NCI-H1436 treated with DMSO at 0.1 percent for 48 hours (cell line): ENCODE results near the gene CARMIL1.
"Not testable (repeated sequence)": the region's sequence is repeated elsewhere in the genome, so short reads cannot be mapped to it uniquely, and the experiment has no call there.

Experiments used
- DNase-seq: peaks from one replicate; lab custom pipeline; 2025; lab: John Stamatoyannopoulos, UW

CARMIL1 gene

DNA sequence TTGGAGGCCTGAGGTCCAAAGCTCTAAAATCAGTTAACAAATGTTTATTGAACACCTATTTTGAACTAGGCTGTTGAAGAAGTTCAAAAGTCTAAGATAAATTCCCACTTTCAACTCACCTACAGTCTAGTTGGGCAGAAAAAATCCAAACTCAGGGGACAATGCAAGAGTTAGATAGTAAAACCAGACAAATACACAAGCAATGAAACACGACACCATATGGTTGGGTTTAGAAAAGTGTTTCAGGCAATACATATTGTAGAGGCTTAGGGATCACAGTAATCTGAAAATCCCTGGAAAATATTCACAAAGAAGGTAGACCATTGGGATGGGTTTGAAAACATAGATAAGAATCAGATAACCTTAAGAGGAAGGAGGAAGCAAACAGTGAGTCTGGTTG, 1.3 kb upstream of the CARMIL1 start:
- DNase-seq: no peak

DNA sequence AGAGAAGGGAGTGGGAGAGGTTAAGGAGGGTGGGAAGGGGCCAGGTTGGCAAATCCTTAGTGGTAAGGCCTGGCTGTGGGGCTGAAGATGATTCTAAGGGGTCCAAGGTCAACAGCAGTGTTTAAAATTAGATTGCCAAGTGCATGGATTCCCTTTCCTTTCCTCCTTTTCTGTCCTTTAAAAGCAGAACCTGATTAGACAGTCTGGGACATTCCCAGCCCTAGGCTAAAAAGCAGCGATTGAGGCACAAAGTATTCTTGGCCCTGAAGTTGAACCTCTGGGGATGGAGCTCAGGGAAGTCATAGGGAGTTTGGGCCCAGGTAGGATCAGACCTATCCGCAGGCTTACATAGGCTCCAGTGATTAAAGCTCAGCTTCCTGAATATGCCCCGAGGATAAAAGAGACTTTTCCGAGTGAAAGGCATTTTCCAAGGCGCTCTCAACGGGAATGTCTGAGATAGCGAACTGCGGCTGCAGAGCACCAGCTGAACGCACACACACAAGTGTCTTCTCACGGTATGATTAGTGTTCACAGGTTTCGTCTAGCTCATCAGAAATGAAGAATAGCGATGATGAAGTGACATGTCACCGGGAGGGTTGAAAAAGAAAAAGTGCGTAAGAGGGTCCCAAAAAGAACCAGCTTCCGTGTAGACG, 787 bp upstream of the CARMIL1 start:
- DNase-seq: no peak

DNA sequence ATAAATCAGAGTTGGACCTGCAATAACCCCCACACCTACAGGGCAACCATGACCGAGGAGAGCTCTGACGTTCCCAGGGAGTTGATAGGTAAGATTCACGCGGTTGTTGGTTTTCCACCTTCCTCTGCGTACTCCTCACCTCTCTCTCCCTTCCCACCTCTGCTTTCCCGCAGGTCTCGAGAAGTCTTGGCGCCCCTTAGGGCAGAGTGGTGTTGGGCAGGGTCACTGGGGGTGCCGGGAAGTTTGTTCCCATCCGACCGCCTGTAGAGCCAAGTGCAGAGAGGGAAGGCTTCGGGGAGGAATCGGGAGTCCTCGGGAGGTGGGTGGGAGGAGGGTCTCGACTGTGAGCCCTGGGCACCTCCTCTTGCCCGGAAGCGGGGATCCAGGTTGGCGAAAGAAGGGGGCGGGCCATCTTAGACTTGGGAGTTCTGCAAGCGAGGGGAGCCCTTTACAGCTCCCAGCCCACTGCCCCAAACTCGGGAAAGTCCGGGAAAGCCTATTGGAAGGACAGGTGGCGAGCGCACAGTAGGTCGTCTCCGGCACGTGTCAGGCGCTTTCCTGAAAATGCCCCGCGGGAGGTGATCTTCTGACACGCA, 672 bp downstream of the CARMIL1 start:
- DNase-seq: no peak

DNA sequence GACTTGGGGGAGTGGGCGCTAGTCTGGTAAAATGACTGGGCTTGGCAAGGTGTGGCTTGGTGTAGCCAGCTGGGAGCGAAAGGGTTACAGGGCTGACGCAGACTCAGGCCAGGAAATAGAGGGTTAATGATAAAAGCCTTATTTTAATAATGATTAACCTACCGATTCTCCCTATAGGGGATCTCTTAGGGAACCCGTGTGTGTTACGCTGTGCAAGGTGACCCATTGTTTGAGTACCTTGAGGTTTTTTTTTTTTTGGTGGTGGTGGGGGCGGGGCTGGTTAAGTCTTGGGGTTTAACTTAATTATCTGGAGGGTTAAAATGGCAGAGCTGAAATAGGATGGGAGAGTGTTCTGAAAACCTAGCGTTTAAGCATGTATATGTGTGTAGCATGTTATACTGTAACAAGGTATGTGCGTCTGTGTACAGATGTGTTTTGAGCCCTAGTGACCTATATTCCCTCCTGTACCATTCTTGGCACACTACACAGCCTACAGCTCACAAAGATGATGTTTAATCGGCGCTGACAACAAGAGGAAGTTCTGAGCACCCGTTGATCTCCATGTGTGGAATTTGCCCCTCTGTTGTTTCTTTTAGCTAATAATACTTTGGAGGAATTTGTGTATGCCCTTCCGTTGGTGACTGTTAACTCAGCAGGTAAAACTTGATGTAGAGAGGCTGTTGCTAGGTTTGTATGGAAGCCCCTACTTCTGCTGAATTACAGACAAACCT, 1.3 kb downstream of the CARMIL1 start:
- DNase-seq: no peak

DNA sequence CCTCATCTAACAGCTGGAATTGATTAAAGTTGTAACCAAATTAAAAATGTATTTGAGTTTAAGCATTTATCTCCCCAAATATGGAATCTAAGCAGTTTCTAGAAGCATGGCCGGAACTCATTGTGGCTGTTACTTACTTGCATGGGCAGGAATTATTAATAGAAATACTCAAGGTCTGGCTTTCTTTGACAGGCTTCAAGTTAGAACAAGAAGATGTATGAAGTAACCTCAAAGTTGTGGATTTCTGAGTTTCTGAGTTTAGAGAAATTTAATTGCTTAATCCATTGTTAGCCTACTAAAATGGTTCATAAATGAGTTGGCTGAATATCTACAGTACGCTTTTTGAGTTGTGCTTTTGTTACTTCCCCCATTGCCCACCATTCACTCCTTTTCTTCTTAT, 7.7 kb downstream of the CARMIL1 start:
- DNase-seq: no peak

DNA sequence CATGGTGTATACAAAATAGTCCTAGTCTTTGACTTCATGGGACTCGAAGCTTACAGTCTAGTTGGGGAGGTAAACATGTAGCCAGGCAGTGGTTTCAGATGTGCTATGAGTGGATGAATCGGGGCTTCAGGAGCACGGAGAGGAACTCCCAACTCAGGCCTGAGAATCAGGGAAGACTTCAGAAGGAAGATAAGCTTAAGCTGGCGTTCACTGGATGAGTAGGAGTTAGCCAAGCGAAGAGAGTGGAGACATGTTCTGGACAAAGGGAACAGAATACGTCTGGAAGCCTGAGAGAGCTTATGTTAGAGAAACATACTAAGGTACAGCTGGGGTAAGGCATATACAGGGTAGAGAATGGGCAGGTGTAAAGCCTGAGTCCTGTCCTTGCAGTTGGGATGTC, 8.8 kb downstream of the CARMIL1 start:
- no peak for DNase-seq

DNA sequence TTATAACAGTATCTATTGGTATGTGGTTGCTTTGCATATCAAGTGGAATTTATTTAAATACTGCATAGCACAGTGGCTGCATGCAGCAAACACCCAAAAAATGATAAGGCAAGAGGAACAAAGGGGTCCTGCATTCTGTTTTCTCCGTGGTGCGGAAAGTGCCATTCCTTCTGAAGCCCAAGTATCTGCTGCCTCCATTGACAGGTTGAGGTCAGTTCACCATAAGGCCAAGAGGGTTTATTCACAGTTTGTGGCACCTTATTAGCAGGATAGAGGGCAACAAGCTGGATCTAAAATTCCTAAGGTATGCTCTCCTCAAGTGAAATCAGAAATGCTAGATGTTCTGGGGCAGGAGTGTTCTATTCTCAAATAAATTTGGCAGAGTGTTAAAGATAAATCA, 9.3 kb downstream of the CARMIL1 start:
- no peak for DNase-seq

DNA sequence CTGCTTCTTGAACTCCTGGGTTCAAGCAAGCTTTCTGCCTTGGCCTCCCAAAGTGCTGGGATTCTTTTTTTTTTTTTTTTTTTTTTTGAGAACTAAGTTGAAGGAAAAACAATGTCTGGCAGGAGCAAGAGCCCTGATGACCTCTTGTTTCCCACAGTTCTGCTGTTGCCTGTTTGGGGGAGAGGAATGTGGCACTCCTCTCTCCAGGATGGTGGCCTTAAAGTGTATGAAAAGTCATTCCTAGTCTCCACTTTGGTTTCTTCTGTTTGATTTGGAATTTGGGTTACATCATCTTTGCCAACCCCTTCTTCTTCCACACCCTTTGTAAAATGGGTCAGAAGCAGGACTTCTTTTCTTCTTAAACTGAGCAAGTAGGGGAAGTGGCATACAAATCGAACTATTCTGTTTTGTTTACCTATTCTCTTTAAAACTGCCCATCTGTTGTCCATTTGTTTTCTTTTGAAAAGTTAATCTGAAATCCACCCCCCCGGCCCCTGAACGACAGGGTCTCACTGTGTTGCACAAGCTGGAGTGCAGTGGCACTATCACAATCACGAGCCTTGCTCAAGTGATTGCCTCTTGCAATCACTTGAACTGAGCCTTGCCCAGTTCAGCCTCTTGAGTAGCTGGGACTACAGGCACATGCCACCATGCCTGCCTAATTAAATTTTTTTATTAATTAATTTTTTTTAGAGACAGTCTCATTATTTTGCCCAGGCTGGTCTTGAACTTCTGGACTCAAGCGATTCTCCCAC, 11.3 kb downstream of the CARMIL1 start:
- no peak for DNase-seq

DNA sequence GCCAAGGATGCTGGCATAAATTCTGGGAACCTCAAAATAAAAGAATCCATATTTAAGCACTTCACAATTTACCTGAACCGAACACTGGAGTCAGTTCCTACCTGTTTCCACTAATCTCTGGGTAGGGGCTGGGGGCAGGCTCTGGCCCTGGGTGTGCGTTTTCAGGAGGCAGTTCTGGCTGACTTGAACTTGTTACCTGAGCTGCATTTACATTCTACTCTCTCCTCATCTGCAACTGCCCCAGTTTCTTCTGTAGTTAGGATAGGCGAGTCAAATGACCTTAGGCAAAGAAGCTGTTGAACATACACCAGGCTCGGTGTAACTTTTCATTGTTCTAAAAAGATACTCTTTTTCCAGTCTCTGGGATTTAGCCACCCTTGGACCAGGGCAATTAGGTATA, 13.2 kb downstream of the CARMIL1 start:
- DNase-seq: no peak

DNA sequence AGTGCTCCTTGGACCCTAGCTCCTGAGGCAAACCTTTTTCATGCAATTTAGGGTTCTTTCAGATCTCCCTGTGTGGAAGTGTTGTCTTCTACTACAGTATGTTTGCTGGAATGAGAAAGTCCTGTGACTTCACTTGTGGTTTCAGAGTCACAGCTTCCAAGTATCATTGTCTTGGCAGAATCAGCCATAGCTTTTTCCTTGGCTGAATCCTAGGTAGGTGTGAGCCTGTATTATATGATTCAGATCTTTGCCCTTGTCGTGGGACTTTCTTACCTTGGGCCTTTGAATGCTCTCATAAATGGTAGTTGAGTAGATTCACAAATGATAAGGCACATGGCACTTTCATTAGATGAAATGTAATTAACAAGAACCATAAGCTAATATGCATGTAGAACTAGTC, 16.5 kb downstream of the CARMIL1 start:
- DNase-seq: no peak

DNA sequence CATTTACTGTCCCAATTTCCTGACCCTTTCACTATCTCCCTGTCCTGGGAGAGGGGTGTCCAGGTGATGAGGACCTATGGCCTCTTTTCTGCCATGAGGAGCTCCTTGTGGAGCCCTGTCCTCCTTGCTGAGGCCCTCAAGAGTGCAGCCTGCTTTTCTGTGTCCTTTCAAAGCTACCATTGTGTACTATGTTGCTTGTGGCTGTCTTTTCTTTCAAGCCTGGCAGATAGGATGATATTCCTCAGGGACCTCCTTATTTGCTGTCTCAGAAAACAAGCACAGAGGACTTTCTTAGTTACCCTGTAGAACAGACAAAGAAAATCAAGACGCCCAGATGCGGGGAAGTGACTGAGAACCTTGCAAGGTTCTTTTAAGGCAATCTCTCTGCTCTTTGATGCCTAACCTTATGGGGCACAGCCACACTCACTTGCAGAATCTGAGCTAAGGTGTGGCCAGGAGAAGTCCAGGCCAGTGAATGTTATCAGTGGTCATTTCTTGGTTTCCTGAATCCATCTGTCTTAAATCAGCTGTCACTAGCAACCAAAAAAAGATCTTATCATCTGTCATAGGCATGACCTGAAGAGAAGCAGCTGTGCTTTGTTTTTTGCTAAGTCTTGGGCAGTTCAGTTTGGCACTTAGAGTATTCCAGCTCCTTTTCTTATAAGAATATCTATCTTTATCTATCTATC, 17.2 kb downstream of the CARMIL1 start:
- no peak for DNase-seq

DNA sequence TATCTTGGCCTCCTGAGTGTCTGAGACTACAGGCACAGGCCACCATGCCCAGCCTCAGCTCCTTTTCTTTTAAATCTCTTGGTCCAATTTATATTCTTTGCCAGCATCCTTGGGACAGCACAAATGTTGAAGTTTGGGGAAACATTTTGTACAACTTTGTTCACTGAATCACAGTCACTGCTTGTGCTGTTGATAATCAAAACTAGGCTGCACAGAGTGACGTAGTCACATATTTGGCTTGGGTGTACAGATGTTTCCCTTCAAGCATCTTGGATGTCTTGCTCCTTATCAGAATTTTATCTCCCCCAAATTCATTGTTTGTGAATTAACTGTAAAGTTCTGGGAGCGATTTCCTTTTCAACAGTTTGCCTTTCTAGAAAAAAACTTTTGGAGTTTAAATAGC, 17.9 kb downstream of the CARMIL1 start:
- no peak for DNase-seq

DNA sequence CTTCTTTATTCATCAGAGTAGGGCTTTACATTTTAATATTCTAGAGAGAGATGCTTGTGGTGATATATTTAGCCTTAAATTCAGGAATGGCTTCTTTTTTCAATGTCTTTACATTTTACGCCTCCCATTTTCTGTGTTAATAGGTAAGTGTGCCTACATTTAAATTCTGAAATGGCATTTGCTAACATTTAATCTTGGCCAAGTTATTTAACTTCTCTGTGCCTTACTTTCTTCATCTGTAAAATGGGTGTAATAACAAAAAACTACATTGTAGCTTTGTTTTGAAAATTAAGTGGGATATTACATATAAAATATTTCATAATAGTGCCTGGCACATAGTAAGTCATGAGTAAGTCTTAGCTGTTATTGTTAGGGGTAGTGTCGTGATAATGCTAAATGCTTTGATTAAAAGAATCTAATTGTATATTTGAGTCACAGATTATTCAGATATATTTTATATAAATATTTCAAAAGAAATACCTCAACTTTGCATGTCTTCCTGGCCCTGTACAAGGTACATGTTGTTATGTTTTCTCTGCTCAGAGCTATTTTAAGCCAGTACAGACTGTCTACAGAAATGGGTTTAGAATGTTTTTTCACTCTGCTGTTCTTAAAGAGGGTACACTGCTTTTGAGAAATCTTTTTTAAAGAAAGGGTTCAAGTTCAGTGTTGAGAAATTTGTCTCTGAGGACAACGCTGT, 18.8 kb downstream of the CARMIL1 start:
- DNase-seq: no peak

DNA sequence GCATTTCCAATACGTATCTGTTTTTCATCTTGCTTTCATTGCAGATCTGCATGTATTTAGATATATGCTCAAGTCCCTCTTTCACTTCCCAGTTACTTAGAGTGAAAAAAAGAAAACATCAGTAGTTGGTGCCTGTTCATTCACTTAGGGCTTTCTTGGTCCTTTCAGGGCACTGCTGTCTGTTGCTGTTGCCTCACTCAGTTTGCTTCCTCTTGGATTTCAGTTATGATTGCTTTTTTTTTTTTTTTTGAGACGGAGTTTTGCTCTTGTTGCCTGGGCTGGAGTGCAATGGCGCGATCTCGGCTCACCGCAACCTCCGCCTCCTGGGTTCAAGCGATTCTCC, 19.3 kb downstream of the CARMIL1 start:
- not testable (repeated sequence) for DNase-seq

DNA sequence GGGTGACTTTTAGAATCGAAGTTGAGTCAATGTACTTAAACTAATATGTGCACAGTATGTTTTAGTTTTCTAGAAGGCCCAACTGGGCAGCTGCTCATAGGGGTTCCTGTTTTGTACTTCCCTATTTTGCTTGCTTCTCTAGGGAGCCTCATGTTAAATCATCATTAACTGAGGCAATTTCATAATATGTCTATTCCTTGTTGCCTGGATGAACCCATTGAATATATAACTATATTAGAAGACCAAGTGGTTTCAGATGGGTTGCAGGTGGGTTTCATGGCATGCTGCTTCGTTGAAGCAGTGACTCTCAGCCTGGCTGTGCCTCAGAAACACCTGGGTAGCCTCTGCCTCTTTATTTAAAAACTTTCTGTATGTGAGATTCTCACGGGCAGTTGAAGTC, 22.2 kb downstream of the CARMIL1 start:
- DNase-seq: no peak

DNA sequence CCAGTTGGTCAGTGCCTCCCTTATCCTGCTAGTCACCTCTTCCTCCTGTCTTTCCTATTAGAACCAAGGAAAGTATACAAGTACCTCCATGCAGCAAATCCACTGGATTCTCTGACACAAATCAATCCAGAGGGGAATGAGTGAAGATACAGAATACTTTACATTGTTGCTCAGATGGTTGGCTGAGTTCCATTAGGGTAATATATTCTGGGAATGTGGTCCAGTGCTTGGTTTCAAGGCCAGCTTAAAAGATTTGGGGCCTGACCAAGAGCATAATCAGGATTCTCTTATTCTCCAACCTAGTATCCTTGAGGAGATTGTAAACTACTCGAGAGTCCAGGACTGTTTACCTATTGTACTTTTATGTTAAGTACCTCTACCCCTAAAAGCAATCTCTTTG, 23.0 kb downstream of the CARMIL1 start:
- no peak for DNase-seq

DNA sequence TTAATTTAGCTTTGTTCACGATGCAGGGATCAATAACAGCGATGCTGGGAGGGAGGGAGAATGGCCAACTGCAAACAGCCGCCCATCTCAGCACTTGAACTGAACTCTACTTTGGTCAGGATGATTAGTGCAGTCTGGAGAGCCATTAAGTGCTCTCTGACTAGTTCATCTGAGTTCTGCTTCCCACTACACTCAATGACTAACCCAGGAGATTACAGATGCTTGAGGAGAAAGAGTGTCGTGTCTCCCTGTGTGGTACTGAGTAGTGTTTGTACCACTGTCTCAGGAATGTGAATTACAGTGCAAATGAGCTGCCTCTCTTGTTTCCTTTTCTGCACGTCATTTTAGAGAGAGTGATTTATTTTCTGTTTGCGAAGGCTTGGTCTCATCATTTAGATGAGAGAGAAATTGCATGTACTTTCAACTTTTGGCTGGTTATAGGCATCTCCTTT, 23.5 kb downstream of the CARMIL1 start:
- peak; percentile 33 for DNase-seq

DNA sequence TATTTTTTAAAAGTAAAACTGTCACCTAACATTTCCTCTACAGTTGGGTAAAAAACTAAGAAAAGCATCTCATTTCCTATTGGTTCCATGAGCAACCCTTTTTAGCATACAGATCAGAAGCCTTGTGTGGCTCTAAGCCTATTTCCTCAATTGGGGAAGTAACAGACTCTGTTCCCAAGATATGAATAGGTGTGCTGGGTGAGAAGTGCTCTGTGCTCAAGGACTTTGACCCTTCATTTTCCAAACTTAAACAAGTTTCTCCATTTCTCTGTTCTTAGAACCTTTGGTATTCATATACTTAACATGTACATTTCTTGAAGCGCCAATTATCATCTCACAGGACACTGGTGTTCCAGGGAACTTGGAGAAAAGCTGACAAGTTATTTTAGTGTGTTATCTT, 24.1 kb downstream of the CARMIL1 start:
- no peak for DNase-seq

DNA sequence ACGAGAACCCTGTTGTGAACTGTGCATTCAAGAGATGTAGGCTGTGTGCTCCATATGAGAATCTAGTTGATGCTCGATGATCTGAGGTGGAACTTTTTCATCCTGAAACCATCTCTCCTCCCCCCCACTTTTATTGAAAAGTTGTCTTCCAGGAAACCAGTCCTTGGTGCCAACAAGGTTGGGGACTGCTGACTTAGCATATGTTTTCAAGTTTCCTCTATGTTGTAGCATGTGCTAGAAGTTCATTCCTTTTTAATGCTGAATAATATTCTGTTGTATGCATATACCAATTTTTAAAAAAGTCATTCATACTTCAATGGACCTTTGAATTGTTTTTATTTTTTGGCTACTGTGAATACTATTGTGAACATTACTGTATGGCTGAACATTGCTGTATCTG, 27.2 kb downstream of the CARMIL1 start:
- DNase-seq: no peak

DNA sequence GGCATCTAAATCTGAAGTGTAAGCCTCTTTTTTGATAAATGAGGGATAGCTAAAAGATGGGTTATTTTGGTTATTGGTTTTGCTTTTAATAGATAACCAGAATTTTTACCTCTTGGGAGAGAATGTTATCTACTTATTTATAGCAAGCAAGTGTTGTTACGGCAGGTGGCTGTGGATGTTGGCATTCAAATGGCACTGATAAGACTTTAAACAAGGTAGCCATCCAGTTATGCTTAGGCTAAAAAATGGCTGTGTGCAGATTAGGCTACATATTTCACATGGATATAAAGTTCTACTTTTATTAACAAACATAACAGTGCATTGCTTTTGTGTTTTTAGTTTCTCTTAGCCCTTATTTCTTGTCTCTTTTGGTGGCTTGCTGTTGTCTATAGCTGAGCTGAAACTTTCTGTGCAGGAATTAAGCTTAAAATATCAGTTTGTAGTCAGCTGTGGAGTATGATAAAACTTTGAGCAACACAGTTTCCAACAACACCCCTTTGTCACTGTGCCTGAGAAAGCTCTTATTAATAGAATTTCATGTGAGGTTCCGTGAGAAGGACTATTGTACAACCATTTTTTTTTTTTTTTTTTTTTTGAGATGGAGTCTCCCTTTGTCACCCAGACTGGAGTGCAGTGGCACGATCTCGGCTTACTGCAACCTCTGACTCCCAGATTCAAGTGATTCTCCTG, 28.8 kb downstream of the CARMIL1 start:
- DNase-seq: no peak

DNA sequence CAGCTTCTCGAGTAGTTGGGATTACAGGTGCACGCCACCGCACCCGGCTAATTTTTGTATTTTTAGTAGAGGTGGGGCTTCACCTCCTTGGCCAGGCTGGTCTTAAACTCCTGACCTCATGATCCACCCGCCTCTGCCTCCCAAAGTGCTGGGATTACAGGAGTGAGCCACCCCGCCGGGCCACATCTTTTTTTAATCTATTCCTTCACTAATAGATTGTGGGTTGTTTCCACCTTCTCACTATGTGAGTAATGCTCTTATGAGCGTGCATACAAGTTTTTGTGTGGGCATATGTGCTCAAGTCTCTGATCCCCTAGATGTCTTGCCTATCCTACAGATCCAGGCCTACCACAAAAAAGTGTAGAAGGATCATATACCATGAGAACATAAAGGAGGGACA, 30.7 kb downstream of the CARMIL1 start:
- DNase-seq: no peak
